Kidney (tissue), 14 donors: ENCODE results near the gene SNCAIP. TPM values are rescaled to one million over a fixed set of nuclear protein-coding genes. Genes with fewer than 3 reads are reported as not detected.

ENCODE experiments used
- DNase-seq, 5 donors: peaks; one replicate each; pipeline ENCODE4 v3.0.0-alpha.2; 2013 to 2020
- FAIRE-seq: peaks from 2 replicates; lab custom pipeline; 2012; peaks lifted over from hg19 to GRCh38; lab: Jason Lieb, UNC
- H3K27ac ChIP-seq, 2 donors: one replicate each; pipeline ENCODE4 v1.7.0; 2013; ENCODE audit warnings: low read depth in 2 of 2, low read length in 2 of 2, inconsistent platforms in 1 of 2
- H3K27me3 ChIP-seq: one replicate; pipeline ENCODE4 v1.7.1; 2013; ENCODE audit warnings: low read length, inconsistent platforms; ENCODE audit not compliant: control insufficient read depth, insufficient read depth
- H3K36me3 ChIP-seq, 3 donors: one replicate each; pipeline versions ENCODE4 v1.7.0 to v1.7.1; 2013; ENCODE audit warnings: low read length in 3 of 3, control low read depth in 1 of 3, inconsistent platforms in 1 of 3; ENCODE audit not compliant: insufficient read depth in 3 of 3, control insufficient read depth in 2 of 3
- H3K4me1 ChIP-seq, 3 donors: one replicate each; pipeline versions ENCODE4 v1.7.0 to v1.7.1; 2013; ENCODE audit warnings: low read length in 3 of 3, inconsistent platforms in 1 of 3, low read depth in 1 of 3; ENCODE audit not compliant: control insufficient read depth in 2 of 3, insufficient read depth in 2 of 3
- H3K4me3 ChIP-seq, 3 donors: one replicate each; pipeline versions ENCODE4 v1.7.0 to v1.8.1; 2013; ENCODE audit warnings: low read length in 3 of 3, control low read depth in 1 of 3, inconsistent platforms in 1 of 3
- H3K9ac ChIP-seq, 3 donors: one replicate each; pipeline versions ENCODE4 v1.7.0 to v1.7.1; 2013; ENCODE audit warnings: low read length in 3 of 3, control low read depth in 1 of 3, inconsistent platforms in 1 of 3
- H3K9me3 ChIP-seq, 3 donors: one replicate each; pipeline versions ENCODE4 v1.7.0 to v1.7.1; 2013; ENCODE audit warnings: low read length in 3 of 3, control low read depth in 1 of 3, inconsistent platforms in 1 of 3; ENCODE audit not compliant: control insufficient read depth in 2 of 3, insufficient read depth in 1 of 3
- intact Hi-C: fragments of 100-400 bp; cut with DNase I; formaldehyde crosslinking; loops from one replicate; pipeline ENCODE4 v1.11.1; 2022
- polyA plus RNA-seq: library from polyadenylated mRNA; stranded (reverse); fragments of 350-450 nt; fragmentation: Illumina TruSeq; extraction: RNeasy Lipid Tissue Mini Kit (QIAGEN cat#74804); gene quantifications from one replicate; pipeline ENCODE4 v1.2.3, GENCODE V29; 2014; ENCODE audit warnings: low read depth, low replicate concordance; ENCODE audit not compliant: insufficient read depth
- total RNA-seq: library from RNA; stranded (reverse); fragmentation: NEBNext Ultra II Directional; extraction: Animal tissue kit (Norgen Biotek cat#: 25700); gene quantifications from one replicate; pipeline ENCODE4 v1.2.1, GENCODE V29; 2021
- TF ChIP-seq, protein P1 (sequence below): IDR thresholded peaks from 3 replicates; pipeline ENCODE4 v1.5.1; 2012; ENCODE audit warnings: mild to moderate bottlenecking, moderate library complexity, borderline replicate concordance; ENCODE audit not compliant: insufficient read depth; ENCODE audit errors: extremely low read depth
- donor health status: control.
- donor health status: control.
- donor health status: control.
- donor health status: control.
- donor health status: control.
- donor health status: DM: yes; HTN: yes; CAD: no.
- donor health status: Normal renal cell carcinoma (clear cell type).

Gene SNCAIP
- total and polyA plus RNA-seq, 2 donors from 2014 or later, result 0.82 to 7.8 TPM

DNA sequence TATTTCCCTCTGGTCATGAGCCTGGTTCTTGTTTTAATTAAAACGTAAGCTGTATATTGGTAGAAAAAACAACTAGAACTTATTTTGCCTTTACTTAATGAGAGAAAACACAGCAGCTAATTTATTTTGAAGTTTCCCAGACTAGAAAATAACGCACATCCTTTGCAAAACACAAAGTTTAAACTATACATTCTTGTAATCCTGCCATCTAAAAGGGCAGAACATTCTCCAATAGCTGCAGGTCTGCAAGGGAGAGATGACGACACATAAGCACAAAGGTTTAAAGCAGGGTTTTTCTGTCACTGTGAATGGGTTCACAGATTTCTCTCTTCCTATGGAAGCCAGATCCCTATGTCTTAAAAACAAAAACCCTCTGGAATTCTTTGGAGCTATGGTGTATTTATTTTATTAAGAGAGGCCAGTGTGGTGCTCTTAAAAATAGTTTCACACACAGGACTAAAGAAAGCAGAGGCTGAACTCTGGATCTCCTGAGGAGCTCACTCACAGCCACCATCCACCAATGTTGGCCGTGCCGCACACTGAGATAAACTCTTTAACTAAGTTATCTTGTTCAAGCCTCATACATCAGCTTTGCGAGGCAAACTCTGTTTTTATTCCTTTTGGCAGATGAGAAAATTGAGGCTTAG, 82.4 kb downstream of the SNCAIP start:
- H3K4me1 ChIP-seq, result no peaks in the 10 kb centered on the region
- intact Hi-C loops, result no loop called here

DNA sequence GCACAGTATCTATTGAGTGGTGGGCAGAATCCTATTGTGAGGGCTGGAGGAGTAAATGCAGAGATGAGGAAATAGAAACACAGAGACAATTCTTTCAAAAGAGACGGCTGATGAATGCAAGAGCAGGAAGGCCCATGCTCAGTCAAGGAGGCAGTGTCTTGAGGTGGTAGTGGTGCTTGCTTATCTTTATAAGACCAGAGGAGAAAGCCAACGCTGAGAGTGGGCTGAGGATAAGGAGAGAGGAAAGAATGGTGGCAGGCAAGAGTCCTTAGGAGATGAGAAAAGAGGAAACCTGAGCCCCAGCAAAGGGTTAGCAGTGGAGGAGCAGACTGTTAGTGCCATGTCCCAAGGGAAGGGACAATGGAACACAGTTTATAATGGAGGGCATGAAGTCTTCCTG, 86.0 kb downstream of the SNCAIP start:
- DNase-seq (no peak), FAIRE-seq (no peak)
- no peak overlapping the region for H3K27ac ChIP-seq
- H3K9me3 ChIP-seq, result no peaks in the 10 kb centered on the region
- no peaks in the 10 kb centered on the region for H3K4me1 ChIP-seq
- no peak overlapping the region for H3K4me3 ChIP-seq
- TF ChIP-seq, protein P1, sequence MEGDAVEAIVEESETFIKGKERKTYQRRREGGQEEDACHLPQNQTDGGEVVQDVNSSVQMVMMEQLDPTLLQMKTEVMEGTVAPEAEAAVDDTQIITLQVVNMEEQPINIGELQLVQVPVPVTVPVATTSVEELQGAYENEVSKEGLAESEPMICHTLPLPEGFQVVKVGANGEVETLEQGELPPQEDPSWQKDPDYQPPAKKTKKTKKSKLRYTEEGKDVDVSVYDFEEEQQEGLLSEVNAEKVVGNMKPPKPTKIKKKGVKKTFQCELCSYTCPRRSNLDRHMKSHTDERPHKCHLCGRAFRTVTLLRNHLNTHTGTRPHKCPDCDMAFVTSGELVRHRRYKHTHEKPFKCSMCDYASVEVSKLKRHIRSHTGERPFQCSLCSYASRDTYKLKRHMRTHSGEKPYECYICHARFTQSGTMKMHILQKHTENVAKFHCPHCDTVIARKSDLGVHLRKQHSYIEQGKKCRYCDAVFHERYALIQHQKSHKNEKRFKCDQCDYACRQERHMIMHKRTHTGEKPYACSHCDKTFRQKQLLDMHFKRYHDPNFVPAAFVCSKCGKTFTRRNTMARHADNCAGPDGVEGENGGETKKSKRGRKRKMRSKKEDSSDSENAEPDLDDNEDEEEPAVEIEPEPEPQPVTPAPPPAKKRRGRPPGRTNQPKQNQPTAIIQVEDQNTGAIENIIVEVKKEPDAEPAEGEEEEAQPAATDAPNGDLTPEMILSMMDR, result no peak
- H3K27me3 ChIP-seq, result no peaks in the 10 kb centered on the region
- H3K36me3 ChIP-seq, result no peaks in the 10 kb centered on the region
- H3K9ac ChIP-seq, result no peak overlapping the region
- intact Hi-C loops, result no loop called here

More for the DNA sequence above, 82.4 kb downstream of the SNCAIP start:
- H3K36me3 ChIP-seq, result no peaks in the 10 kb centered on the region
- H3K9me3 ChIP-seq, result no peaks in the 10 kb centered on the region
- no peak for DNase-seq
- no peak overlapping the region for H3K9ac ChIP-seq
- TF ChIP-seq, protein P1, result no peak
- no peak for FAIRE-seq
- no peak overlapping the region for H3K27ac ChIP-seq
- no peaks in the 10 kb centered on the region for H3K27me3 ChIP-seq
- no peak overlapping the region for H3K4me3 ChIP-seq

DNA sequence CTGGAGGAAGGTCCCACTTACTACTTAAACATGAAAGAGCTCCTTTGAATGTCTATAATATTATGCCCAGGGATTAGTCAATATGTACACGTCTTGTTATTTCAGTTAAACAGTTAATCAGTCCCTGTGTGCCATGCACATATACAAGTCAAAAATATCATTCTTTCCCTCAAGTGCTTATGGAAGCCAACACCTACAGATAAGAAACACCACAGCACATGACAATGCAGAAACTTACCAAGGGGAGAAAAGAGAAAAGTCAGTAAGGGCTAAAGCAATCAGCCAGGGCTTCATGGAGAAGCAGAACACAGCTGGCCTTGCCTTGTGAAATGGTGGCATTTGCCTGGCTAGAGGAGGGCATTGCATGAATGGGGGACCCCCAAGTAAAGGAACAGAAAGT, 88.3 kb downstream of the SNCAIP start:
- no peaks in the 10 kb centered on the region for H3K9me3 ChIP-seq
- no peak overlapping the region for H3K9ac ChIP-seq
- no peak overlapping the region for H3K4me3 ChIP-seq
- intact Hi-C loops, result no loop called here
- no peaks in the 10 kb centered on the region for H3K36me3 ChIP-seq
- DNase-seq, result no peak
- no peak overlapping the region for H3K27ac ChIP-seq
- H3K27me3 ChIP-seq, result no peaks in the 10 kb centered on the region
- no peak for FAIRE-seq
- peaks cover 0 to 2% (median 0%) of the 10 kb centered on the region in 3 donors for H3K4me1 ChIP-seq
- TF ChIP-seq, protein P1, result no peak

DNA sequence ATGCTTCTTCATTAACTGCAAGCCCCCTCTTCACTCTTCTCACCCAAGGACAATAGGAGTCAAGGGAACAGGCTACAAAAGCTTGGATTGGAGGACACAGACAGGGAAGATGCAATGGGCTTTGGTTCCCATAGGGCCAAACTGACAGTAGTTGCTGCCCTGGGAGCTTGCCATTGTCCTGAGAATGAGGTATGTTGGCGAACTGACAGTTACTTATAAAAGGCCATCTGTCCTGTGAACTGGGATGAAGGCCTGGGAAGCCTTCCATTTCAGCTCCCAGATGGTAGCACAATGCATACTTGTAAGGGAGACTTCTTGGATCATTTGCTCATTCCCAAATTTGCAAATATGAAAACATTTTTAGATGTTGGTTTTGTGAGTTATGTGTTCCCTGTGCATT, 88.9 kb downstream of the SNCAIP start:
- H3K4me3 ChIP-seq, result no peak overlapping the region
- no peaks in the 10 kb centered on the region for H3K27me3 ChIP-seq
- H3K4me1 ChIP-seq, result peaks cover 0 to 2% (median 0%) of the 10 kb centered on the region in 3 donors
- H3K27ac ChIP-seq, result no peak overlapping the region
- intact Hi-C loops, result no loop called here
- FAIRE-seq (no peak), DNase-seq (no peak)
- H3K9ac ChIP-seq, result no peak overlapping the region
- TF ChIP-seq, protein P1, result no peak
- no peaks in the 10 kb centered on the region for H3K36me3 ChIP-seq
- no peaks in the 10 kb centered on the region for H3K9me3 ChIP-seq
